Skeletal muscle tissue (tissue), 1 donor: ENCODE results near the gene PSMA2. TPM values are rescaled to one million over a fixed set of nuclear protein-coding genes. Genes with fewer than 3 reads are reported as not detected.

Experiments used
- total RNA-seq: library from RNA; depleted of rRNA; stranded (reverse); fragments of >200 nt; gene quantifications from one replicate; pipeline ENCODE4 v1.2.3, GENCODE V29; 2014

The PSMA2 gene
- total RNA-seq, 1 donor from 2014 or later, result 54.3 TPM

Other genes starting within 250 kb of the PSMA2 start
- 2.1 TPM for gene C7orf25, start 20.1 kb downstream of the PSMA2 start, total RNA-seq
- gene MRPL32, start 202 bp upstream of the PSMA2 start, total RNA-seq, result 41.2 TPM
- not detected for gene HECW1, start 180.5 kb upstream of the PSMA2 start, total RNA-seq